K562 (cell line): Measurements from ENCODE around the gene LRRC47. TPM values are rescaled to one million over a fixed set of nuclear protein-coding genes. Genes with fewer than 3 reads are reported as not detected.

Experiments used
- BHLHE40 ChIP-seq: IDR thresholded peaks from 2 replicates; pipeline ENCODE4 v1.6.1; 2011; ENCODE audit warnings: low read length, improper control_type of control experiment
- EP300 ChIP-seq: IDR thresholded peaks from 2 replicates; pipeline ENCODE4 v1.6.1; 2012; ENCODE audit warnings: low read length, improper control_type of control experiment
- ZBTB11 ChIP-seq, 3 experiments: fragments of 200-800 bp in 1 of 3; fragments of 250-450 bp in 1 of 3; fragments of 450-650 bp in 1 of 3; sonication (Bioruptor Pico) in 1 of 3; sonication (Bioruptor generic) in 1 of 3; formaldehyde crosslinking in 1 of 3; IDR thresholded peaks; 2 replicates each; pipeline versions ENCODE4 v1.6.1 to v1.8.0; 2016 to 2022; ENCODE audit warnings: mild to moderate bottlenecking in 2 of 3, missing genetic modification characterization in 2 of 3, missing compliant biosample characterization in 1 of 3, moderate library complexity in 1 of 3
- ZBTB40 ChIP-seq, 2 experiments: fragments of 450-650 bp in 1 of 2; sonication (generic) in 1 of 2; formaldehyde crosslinking in 1 of 2; IDR thresholded peaks; 2 replicates each; pipeline versions ENCODE4 v1.7.1 to v1.9.0; 2016 to 2022; ENCODE audit warnings: inconsistent platforms in 1 of 2, mild to moderate bottlenecking in 1 of 2, missing genetic modification reagents in 1 of 2
- polyA plus RNA-seq, 8 experiments: library from polyadenylated mRNA; depleted of rRNA in 4 of 8; stranded (reverse) in 5 of 8; unstranded in 3 of 8; fragments of >200 nt; fragmentation: Nextera tagmentation in 2 of 8; fragmentation: Illumina TruSeq in 1 of 8; extraction: Ambion mirVana in 2 of 8; extraction: Trizol in 1 of 8; gene quantifications; 2 replicates each; pipeline versions ENCODE4 v1.2.1 to v1.2.3, GENCODE V29; 2011 to 2014; ENCODE audit warnings: inconsistent platforms in 1 of 8, missing spikeins in 1 of 8
- total RNA-seq, 7 experiments: library from RNA; depleted of rRNA in 6 of 7; stranded (reverse); fragments of >200 nt in 6 of 7; fragmentation: Illumina TruSeq in 2 of 7; extraction: Trizol in 2 of 7; gene quantifications; 2 replicates each; pipeline versions ENCODE4 v1.2.1 to v1.2.3, GENCODE V29; 2011 to 2021; ENCODE audit warnings: low replicate concordance in 1 of 7
- TF ChIP-seq, protein P1 (sequence below): fragments of 450-650 bp; IDR thresholded peaks from 2 replicates; pipeline ENCODE4 v1.7.1; 2018; ENCODE audit warnings: mild to moderate bottlenecking, low read depth; ENCODE audit not compliant: partially characterized antibody

Gene LRRC47
- total and polyA plus RNA-seq, 9 of the 15 experiments (the other 6 are each of a cell fraction or from before 2014, with no cell fraction given), result 4.6 to 68.0 (median 35.9) TPM

DNA sequence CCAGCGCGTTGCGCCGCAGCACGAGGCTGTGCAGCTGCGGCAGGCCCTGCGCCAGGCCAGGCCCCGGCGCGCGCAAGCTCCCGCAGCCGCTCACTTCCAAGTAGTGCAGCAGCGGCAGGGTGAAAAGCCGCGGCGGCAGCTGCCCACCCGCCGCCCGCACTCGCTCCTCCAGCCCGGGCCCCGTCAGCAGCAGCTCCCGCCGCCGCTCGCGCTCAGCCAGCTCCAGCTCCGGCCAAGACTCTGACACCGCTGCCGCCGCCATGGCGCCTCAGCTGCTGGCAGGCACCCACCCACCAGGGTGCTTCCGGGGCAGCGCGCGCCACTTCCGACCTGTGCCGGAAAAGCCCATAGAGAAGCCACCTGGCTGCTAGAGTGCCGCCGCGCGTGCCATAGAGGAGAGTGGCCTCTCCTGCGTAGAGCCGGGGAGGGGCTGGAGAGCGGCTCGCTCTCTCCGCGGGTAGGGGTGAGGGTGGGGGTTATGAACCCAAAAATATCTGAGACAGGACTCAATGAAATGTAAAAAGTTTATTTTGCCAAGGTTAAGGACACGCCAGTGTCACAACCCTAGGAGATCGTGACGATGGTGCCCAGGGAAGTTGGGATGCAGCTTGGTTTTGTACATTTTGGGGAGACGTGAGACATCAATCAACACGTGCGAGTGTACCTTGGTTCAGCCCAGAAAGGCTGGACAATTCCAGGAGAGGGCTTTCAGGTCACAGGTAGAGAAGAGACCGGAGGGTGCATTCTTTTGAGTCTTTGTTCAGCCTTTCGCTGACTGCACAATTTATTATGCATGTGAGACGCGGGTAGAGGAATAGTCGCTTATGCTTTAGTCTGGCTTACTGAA, at the start of gene LRRC47 (continued):
- TF ChIP-seq ZBTB40 (IDR thresholded peaks at IDR 0.05) (peak; percentile 99), ZBTB40 (CRISPR knock-in tag; IDR thresholded peaks at IDR 0.05) (no peak), EP300 (peak; percentile 68; the same call in 1 of the 2 replicates), ZBTB11 (CRISPR knock-in tag; IDR thresholded peaks at IDR 0.05) (peak in 1 of 3 experiments; percentile 77; a peak in 2 of 6 replicates), BHLHE40 (peak; percentile 82)
- TF ChIP-seq, protein P1, sequence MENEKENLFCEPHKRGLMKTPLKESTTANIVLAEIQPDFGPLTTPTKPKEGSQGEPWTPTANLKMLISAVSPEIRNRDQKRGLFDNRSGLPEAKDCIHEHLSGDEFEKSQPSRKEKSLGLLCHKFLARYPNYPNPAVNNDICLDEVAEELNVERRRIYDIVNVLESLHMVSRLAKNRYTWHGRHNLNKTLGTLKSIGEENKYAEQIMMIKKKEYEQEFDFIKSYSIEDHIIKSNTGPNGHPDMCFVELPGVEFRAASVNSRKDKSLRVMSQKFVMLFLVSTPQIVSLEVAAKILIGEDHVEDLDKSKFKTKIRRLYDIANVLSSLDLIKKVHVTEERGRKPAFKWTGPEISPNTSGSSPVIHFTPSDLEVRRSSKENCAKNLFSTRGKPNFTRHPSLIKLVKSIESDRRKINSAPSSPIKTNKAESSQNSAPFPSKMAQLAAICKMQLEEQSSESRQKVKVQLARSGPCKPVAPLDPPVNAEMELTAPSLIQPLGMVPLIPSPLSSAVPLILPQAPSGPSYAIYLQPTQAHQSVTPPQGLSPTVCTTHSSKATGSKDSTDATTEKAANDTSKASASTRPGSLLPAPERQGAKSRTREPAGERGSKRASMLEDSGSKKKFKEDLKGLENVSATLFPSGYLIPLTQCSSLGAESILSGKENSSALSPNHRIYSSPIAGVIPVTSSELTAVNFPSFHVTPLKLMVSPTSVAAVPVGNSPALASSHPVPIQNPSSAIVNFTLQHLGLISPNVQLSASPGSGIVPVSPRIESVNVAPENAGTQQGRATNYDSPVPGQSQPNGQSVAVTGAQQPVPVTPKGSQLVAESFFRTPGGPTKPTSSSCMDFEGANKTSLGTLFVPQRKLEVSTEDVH, result peak; percentile 96
